ENCODE data around the gene ZNF501. TPM values are rescaled to one million over a fixed set of nuclear protein-coding genes. Genes with fewer than 3 reads are reported as not detected.

Gene ZNF501
- total RNA-seq, 6 experiments from 2014 or later, result 0.43 to 1.2 (median 0.87) TPM

GRCh38 chr3:44687898-44688297, 41.5 kb upstream of the ZNF501 start:
- no peaks in the 10 kb centered on the region for H3K9me3 ChIP-seq
- ATAC-seq, result no peak
- intact Hi-C loops (cut with DNase I), result no loop called here
- H3K27me3 ChIP-seq, result no peaks in the 10 kb centered on the region
- H3K4me3 ChIP-seq, result no peak overlapping the region
- DNase-seq, result no peak
- H3K4me1 ChIP-seq, result no peaks in the 10 kb centered on the region
- no peaks in the 10 kb centered on the region for H3K36me3 ChIP-seq
- H3K27ac ChIP-seq, result no peak overlapping the region
- WGBS (ENCODE audit: insufficient coverage, low coverage, low lambda C conversion rate, missing lambda C conversion rate), result 22% methylated on average over 1 of the region's 1 CpG
- TF ChIP-seq CTCF (IDR thresholded peaks at IDR 0.05) (no peak), POLR2A (IDR thresholded peaks at IDR 0.05) (no peak)

- WGBS (ENCODE audit: insufficient coverage, low coverage, low lambda C conversion rate, missing lambda C conversion rate), result 3% methylated on average over 13 of the region's 36 CpGs
These were observed 16.9 kb upstream of the ZNF501 start, which contains the start of gene ZNF502 for GRCh38 chr3:44712455-44713075. Gene ZNF502, plus strand, starts transcription at chr3:44712660. Its CDS starts 7,602 bp downstream, at chr3:44720262.

DNA sequence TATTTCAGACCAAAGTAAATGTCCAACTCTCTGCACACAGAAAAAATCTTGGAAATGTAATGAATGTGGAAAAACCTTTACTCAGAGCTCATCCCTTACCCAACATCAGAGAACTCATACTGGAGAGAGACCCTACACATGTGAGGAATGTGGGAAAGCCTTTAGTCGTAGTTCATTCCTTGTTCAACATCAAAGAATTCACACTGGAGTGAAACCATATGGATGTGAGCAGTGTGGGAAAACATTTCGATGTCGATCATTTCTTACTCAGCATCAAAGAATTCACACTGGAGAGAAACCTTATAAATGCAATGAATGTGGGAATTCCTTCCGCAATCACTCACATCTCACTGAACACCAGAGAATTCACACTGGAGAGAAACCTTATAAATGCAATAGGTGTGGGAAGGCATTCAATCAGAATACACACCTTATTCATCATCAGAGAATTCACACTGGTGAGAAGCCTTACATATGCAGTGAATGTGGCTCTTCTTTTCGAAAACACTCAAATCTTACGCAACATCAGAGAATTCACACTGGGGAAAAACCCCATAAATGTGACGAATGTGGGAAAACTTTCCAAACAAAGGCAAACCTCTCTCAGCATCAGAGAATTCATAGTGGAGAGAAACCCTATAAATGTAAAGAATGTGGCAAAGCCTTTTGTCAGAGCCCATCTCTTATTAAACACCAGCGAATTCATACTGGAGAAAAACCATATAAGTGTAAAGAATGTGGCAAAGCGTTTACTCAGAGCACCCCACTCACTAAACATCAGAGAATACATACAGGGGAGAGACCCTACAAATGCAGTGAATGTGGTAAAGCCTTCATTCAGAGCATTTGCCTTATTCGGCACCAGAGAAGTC, 8.0 kb upstream of the ZNF501 start:
- intact Hi-C loops (cut with DNase I), result no loop called here
- peaks cover 16 to 81% (median 46%) of the 10 kb centered on the region in 4 donors for H3K9me3 ChIP-seq

More at GRCh38 chr3:44712455-44713075, 16.9 kb upstream of the ZNF501 start, which contains the start of gene ZNF502:
- H3K36me3 ChIP-seq, result no peaks in the 10 kb centered on the region
- H3K9me3 ChIP-seq, result peaks cover 0 to 28% (median 7%) of the 10 kb centered on the region in 4 donors
- DNase-seq (peak; percentile 76 to 93 (median 92)), ATAC-seq (peak; percentile 93 to 99 (median 97))
- H3K27ac ChIP-seq, result no peak within 1 kb of the TSS
- no peaks in the 10 kb centered on the region for H3K27me3 ChIP-seq
- peak within 1 kb of the TSS; percentile 51 to 92 (median 68) for H3K4me3 ChIP-seq
- TF ChIP-seq CTCF (IDR thresholded peaks at IDR 0.05) (peak; percentile 14 to 34 (median 20)), POLR2A (IDR thresholded peaks at IDR 0.05) (no peak)
- H3K4me1 ChIP-seq, result no peaks in the 10 kb centered on the region
- intact Hi-C loops (cut with DNase I), result no loop called here

GRCh38 chr3:44722103-44722401, 7.4 kb upstream of the ZNF501 start:
- H3K4me1 ChIP-seq, result no peaks in the 10 kb centered on the region
- ATAC-seq (no peak), DNase-seq (no peak)
- TF ChIP-seq CTCF (IDR thresholded peaks at IDR 0.05) (no peak), POLR2A (IDR thresholded peaks at IDR 0.05) (no peak)
- H3K36me3 ChIP-seq, result peaks cover 0 to 6% (median 0%) of the 10 kb centered on the region in 4 donors
- no peaks in the 10 kb centered on the region for H3K27me3 ChIP-seq
- peaks cover 16 to 75% (median 46%) of the 10 kb centered on the region in 4 donors for H3K9me3 ChIP-seq
- H3K27ac ChIP-seq, result no peak overlapping the region
- intact Hi-C loops (cut with DNase I), result no loop called here
- WGBS (ENCODE audit: insufficient coverage, low coverage, low lambda C conversion rate, missing lambda C conversion rate), result 100% methylated on average over 1 of the region's 1 CpG
- H3K4me3 ChIP-seq, result no peak overlapping the region

More for the DNA sequence above, 8.0 kb upstream of the ZNF501 start:
- no peak overlapping the region for H3K4me3 ChIP-seq
- no peaks in the 10 kb centered on the region for H3K27me3 ChIP-seq
- TF ChIP-seq POLR2A (IDR thresholded peaks at IDR 0.05) (no peak), CTCF (IDR thresholded peaks at IDR 0.05) (no peak)
- ATAC-seq (no peak), DNase-seq (no peak)
- no peaks in the 10 kb centered on the region for H3K4me1 ChIP-seq
- H3K27ac ChIP-seq, result no peak overlapping the region
- WGBS (ENCODE audit: insufficient coverage, low coverage, low lambda C conversion rate, missing lambda C conversion rate), result 92% methylated on average over 9 of the region's 10 CpGs
- H3K36me3 ChIP-seq, result peaks cover 0 to 6% (median 0%) of the 10 kb centered on the region in 4 donors
